Stimulated activated CD8-positive, alpha-beta memory T cell treated with anti-CD3 and anti-CD28 coated beads, Interleukin-2, amount 100 ng/mL, for 48 hours (primary cell): ENCODE measurements around the gene AQP4.

Experiments
- DNase-seq, 2 donors: peaks; one replicate each; pipeline ENCODE4 v3.0.0-alpha.2; 2020; ENCODE audit warnings: low read depth in 2 of 2

Gene AQP4

DNA sequence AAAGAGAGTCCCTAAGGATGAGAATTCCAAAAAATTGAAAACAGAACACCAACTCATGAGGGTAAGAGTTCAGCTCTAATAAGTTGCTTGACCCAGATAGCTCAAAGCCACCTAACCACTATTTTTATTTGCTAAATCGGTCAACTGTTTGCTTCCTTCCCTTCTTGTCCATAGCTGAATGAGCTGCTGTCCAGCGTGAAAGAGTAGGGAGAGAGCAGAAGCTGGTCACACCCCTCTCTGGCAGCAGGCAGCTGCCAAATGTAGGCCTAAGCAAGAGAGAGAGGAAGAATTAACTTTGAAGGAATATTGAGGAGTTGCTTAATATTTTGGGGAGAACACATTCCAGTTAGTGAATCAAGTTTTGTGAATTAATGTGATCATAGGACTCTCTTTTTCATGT, 25.9 kb downstream of the AQP4 start:
- DNase-seq, result no peak

DNA sequence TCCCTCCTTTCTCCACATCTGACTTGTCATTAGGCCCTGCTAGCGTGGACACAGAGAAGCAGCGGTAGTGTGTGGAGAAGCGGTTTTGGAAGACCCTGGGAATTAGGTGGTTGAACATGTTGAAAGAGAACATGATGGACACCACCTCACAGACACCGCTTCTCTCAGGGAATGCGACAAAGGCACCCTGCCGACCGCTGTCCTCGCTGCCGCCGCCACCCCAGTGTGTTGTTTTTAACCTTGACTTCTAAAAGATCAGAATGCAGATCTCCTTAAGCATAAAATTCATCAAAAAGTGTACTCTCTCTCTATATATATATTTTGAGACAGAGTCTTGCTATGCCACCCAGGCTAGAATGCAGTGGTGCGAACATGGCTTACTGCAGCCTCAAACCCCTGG, 33.2 kb downstream of the AQP4 start:
- no peak for DNase-seq

- no peak for DNase-seq
Measured at GRCh38 chr18:26827581-26827980, 37.9 kb downstream of the AQP4 start.

- no peak for DNase-seq
Measured at GRCh38 chr18:26826656-26827235, 38.8 kb downstream of the AQP4 start.

DNA sequence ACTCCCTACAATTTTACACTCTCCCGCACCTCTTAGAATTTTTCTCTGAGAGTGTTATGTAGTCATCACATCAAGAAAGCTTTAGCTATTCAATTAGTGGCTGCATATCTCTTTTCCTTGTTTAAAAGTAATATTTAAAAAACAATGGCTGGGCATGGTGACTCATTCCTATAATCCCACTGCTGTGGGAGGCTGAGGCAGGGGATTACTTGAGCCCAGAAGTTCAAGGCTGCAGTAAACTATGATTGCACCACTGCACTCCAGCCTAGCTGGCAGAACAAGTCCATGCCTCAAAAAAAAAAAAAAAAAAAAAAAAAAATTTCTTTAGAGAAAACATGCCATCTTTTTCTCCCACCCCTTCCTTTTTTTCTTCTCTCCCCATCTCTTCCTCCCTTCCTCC, 44.3 kb downstream of the AQP4 start:
- DNase-seq, result no peak

DNA sequence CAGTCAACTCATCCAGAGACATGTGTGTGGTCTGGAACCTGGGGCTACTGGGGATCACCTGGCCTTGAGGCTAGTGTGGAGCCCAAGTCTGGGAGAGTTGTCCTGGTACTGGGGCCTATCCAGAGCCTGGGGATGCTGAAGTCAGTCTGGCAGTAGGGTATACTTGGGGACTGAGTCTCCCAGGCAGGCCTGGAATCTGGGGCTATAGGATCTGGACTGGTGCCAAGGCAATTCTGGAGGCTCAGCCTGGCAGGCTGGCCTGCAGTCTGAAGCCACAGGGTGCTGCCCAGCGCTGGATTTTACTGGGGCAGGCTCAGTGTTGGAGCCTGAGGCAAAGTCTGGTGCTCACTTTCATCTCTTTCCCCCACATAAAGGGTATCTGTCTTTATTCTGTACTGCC, 46.5 kb downstream of the AQP4 start:
- no peak for DNase-seq

GRCh38 chr18:26818461-26818860, 47.0 kb downstream of the AQP4 start:
- no peak for DNase-seq

DNA sequence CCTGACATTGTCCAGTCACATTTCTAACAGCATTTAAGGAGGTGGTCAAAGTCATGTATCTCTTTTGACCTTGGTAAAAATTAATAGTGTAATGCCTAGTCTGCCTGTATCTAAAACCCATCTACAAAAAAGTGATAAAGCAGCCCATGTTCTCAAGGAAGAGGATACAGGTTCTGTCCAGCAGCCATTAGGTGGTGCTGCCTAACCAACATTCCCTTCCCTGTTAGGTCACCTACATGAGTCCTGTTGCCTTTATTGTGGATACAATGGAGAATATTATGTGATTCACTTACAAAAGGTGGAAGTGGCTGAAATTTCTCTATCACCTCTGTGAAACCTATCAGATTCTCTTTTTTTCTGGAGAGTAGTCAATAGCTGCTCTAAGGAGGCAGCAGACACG, 52.5 kb downstream of the AQP4 start:
- no peak for DNase-seq

DNA sequence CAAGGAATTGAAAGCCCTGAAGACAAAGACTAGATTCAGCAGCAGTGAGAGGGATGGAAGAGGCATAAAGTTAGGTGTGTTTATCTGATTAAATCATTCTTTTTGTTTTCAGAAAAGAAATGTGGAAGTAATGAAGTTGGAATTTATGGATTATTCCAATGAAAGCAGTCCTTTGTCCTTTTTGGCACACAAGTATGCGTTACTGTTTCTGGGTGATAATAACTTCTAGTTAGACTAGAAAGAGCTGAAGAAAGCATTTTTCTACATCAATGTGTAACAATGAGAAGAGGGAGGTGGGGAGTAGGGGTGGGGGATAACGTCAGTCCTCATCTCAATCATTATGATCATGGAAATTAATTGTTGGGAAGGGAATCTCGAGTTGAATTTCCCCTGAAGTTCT, 53.0 kb downstream of the AQP4 start:
- no peak for DNase-seq

- no peak for DNase-seq
Measured at GRCh38 chr18:26809346-26809745, 56.2 kb downstream of the AQP4 start.

- DNase-seq, result no peak
Measured at GRCh38 chr18:26806224-26806623, 59.3 kb downstream of the AQP4 start.

DNA sequence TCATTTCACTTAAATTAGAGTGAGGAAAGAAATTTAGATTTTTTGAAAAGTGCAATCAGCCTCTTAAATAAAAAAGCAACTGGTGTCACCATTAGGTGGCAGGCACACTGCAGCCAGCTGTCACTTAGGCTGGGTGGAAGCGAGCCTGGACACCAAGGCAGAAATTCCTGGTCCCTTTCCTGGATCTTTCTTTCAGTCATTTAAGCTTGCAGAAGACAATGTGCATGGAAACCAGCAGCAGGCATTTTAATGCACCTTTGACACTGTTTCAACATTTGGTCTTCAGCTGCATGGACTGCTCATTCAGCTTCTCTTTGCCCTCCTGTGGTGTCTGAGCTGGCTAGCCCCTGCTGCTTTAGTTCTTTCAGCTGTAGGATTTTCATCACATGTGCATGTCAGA, 61.0 kb downstream of the AQP4 start:
- no peak for DNase-seq

- no peak for DNase-seq
Measured at GRCh38 chr18:26803643-26804042, 61.9 kb downstream of the AQP4 start.

GRCh38 chr18:26802330-26803200, 62.9 kb downstream of the AQP4 start:
- no peak for DNase-seq
